ENCODE results near the gene HBA1.

Gene HBA1

GRCh38 chr16:212999-213398 is 36.5 kb downstream of the HBA1 start:
- no peaks in the 10 kb centered on the region for H3K27me3 ChIP-seq (ENCODE audit: insufficient read depth, low read length, poor library complexity, severe bottlenecking)
- H3K9ac ChIP-seq (ENCODE audit: low read depth, low read length, poor library complexity, severe bottlenecking) = no peak overlapping the region
- H3K4me3 ChIP-seq (ENCODE audit: low read length, poor library complexity, severe bottlenecking) = no peak overlapping the region
- H3K9me2 ChIP-seq (replicated peaks; ENCODE audit: low read depth, low read length) = no peaks in the 10 kb centered on the region
- H3K4me1 ChIP-seq (ENCODE audit: insufficient read depth, low read length, poor library complexity, severe bottlenecking) = no peaks in the 10 kb centered on the region
- peaks cover 30% of the 10 kb centered on the region; the same call in 1 of the 2 replicates for H3K36me3 ChIP-seq (ENCODE audit: insufficient read depth, low read length)
- H3F3A ChIP-seq (ENCODE audit: low read depth) = no peaks in the 10 kb centered on the region
- no peak for TF ChIP-seq CTCF (conservative IDR thresholded peaks at IDR 0.05; ENCODE audit: low read length)
- no peak for TF ChIP-seq EZH2phosphoT487 (IDR thresholded peaks at IDR 0.05; ENCODE audit: borderline replicate concordance)
- no peaks in the 10 kb centered on the region for H4K20me1 ChIP-seq (ENCODE audit: insufficient read depth, low read length, poor library complexity, severe bottlenecking)
- peaks cover 18% of the 10 kb centered on the region; the same call in 1 of the 2 replicates for H3K79me2 ChIP-seq (ENCODE audit: insufficient read depth, low read length)
- no peak overlapping the region for H3K4me2 ChIP-seq (ENCODE audit: low read depth, low read length, poor library complexity, severe bottlenecking)
- H2AFZ ChIP-seq (ENCODE audit: low read length) = no peak overlapping the region
- no peaks in the 10 kb centered on the region for H3K9me3 ChIP-seq (ENCODE audit: insufficient read depth, low read depth, low read length)

- Histone ChIP-seq H3K4me3 (ENCODE audit: low read length, poor library complexity, severe bottlenecking) (no peak overlapping the region), H3K36me3 (ENCODE audit: insufficient read depth, low read length) (peaks cover 24% of the 10 kb centered on the region; the same call in 1 of the 2 replicates), H3K9ac (ENCODE audit: low read depth, low read length, poor library complexity, severe bottlenecking) (no peak overlapping the region), H3K4me1 (ENCODE audit: insufficient read depth, low read length, poor library complexity, severe bottlenecking) (no peaks in the 10 kb centered on the region), H3K9me2 (replicated peaks; ENCODE audit: low read depth, low read length) (no peaks in the 10 kb centered on the region), H4K20me1 (ENCODE audit: insufficient read depth, low read length, poor library complexity, severe bottlenecking) (peaks cover 8% of the 10 kb centered on the region), H3K27me3 (ENCODE audit: insufficient read depth, low read length, poor library complexity, severe bottlenecking) (no peaks in the 10 kb centered on the region), H3K9me3 (ENCODE audit: insufficient read depth, low read depth, low read length) (no peaks in the 10 kb centered on the region), H3F3A (ENCODE audit: low read depth) (no peaks in the 10 kb centered on the region), H2AFZ (ENCODE audit: low read length) (no peak overlapping the region), H3K4me2 (ENCODE audit: low read depth, low read length, poor library complexity, severe bottlenecking) (peak overlapping the region; percentile 24), H3K79me2 (ENCODE audit: insufficient read depth, low read length) (peaks cover 43% of the 10 kb centered on the region; the same call in 1 of the 2 replicates)
- no peak for TF ChIP-seq CTCF (conservative IDR thresholded peaks at IDR 0.05; ENCODE audit: low read length)
- no peak for TF ChIP-seq EZH2phosphoT487 (IDR thresholded peaks at IDR 0.05; ENCODE audit: borderline replicate concordance)
These were observed 43.5 kb downstream of the HBA1 start for GRCh38 chr16:220021-220420.

Data from Loucy (cell line).